ENCODE results near the gene ZNF317. TPM values are rescaled to one million over a fixed set of nuclear protein-coding genes. Genes with fewer than 3 reads are reported as not detected.

ZNF317 gene
- total RNA-seq, 1 donor from 2014 or later = 28.2 TPM

DNA sequence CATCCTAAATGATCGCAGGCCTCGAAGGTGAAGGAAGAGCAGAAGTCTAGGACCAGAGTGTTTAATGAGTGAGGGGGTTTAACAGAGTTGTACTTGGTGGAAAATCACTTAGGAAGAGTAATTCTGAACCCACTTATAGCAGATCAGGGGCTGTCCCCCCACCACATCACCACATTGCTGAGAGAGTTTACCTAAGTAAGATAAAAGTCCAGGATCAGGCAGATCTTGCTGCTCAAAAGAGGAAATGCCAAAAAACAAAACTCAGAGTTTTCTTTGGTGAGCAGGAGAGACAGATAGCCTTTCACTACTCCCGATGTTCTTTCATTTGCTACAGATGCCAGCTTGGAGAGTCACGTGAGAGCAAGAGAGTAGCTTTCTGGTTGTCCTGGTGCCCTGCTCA lies 15.4 kb downstream of the ZNF317 start:
- Histone ChIP-seq H3K4me3 (no peak overlapping the region), H3K27ac (no peak overlapping the region), H3K36me3 (peaks cover 48% of the 10 kb centered on the region), H3K9me3 (peaks cover 22% of the 10 kb centered on the region), H3K4me1 (no peaks in the 10 kb centered on the region), H3K27me3 (no peaks in the 10 kb centered on the region)
- ATAC-seq (no peak), DNase-seq (no peak)
- intact Hi-C loops (cut with DNase I) = no loop called here
- TF ChIP-seq, protein P1, sequence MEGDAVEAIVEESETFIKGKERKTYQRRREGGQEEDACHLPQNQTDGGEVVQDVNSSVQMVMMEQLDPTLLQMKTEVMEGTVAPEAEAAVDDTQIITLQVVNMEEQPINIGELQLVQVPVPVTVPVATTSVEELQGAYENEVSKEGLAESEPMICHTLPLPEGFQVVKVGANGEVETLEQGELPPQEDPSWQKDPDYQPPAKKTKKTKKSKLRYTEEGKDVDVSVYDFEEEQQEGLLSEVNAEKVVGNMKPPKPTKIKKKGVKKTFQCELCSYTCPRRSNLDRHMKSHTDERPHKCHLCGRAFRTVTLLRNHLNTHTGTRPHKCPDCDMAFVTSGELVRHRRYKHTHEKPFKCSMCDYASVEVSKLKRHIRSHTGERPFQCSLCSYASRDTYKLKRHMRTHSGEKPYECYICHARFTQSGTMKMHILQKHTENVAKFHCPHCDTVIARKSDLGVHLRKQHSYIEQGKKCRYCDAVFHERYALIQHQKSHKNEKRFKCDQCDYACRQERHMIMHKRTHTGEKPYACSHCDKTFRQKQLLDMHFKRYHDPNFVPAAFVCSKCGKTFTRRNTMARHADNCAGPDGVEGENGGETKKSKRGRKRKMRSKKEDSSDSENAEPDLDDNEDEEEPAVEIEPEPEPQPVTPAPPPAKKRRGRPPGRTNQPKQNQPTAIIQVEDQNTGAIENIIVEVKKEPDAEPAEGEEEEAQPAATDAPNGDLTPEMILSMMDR (IDR thresholded peaks at IDR 0.05) = no peak

DNA sequence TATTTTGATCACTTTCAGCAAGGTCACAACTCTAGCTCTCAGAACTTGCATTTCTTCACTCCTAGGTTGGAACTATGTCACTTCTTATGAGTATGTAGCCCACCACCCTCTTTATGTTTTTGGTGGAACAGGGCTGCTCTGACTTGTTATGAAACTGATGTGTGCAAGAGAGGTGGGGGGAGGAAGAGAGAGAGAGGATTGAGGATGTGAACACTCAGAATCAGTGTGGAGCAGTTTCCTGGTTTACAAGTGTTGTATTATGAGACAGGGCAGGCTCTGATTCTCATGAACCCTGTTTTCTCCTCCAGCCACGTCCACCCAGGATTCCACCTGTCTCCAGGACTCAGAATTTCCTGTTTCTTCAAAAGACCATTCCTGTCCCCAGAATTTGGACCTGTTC lies 16.1 kb downstream of the ZNF317 start:
- DNase-seq (no peak), ATAC-seq (no peak)
- TF ChIP-seq, protein P1 (IDR thresholded peaks at IDR 0.05) = no peak
- no peak overlapping the region for H3K4me3 ChIP-seq
- peaks cover 55% of the 10 kb centered on the region for H3K36me3 ChIP-seq
- H3K27me3 ChIP-seq = no peaks in the 10 kb centered on the region
- intact Hi-C loops (cut with DNase I) = no loop called here
- H3K4me1 ChIP-seq = no peaks in the 10 kb centered on the region
- peaks cover 27% of the 10 kb centered on the region for H3K9me3 ChIP-seq
- no peak overlapping the region for H3K27ac ChIP-seq

DNA sequence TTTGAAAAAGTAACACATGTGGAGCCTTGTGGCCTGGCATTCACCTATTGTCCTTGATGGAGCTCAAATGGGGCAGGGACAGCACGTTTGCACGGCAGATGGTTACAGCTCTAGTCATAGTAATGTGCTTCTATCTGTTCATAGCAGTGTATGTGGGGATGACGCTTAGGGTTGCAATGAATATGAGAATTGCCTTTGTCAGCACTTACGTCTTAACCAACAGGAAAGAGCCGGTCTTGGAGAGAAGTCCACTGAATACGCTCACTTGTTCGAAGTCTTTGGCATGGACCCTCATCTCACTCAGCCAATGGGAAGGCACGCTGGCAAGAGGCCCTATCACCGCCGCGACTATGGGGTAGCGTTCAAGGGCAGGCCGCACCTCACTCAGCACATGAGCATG lies 19.7 kb downstream of the ZNF317 start:
- no peak overlapping the region for H3K4me3 ChIP-seq
- no peak for ATAC-seq
- H3K36me3 ChIP-seq = peaks cover 76% of the 10 kb centered on the region
- TF ChIP-seq, protein P1 (IDR thresholded peaks at IDR 0.05) = no peak
- intact Hi-C loops (cut with DNase I) = no loop called here
- DNase-seq = no peak
- H3K4me1 ChIP-seq = no peaks in the 10 kb centered on the region
- H3K27ac ChIP-seq = no peak overlapping the region
- H3K9me3 ChIP-seq = peaks cover 6% of the 10 kb centered on the region
- no peaks in the 10 kb centered on the region for H3K27me3 ChIP-seq

- DNase-seq = no peak
- Histone ChIP-seq H3K4me3 (no peak overlapping the region), H3K27ac (no peak overlapping the region), H3K4me1 (no peaks in the 10 kb centered on the region), H3K27me3 (no peaks in the 10 kb centered on the region), H3K9me3 (peaks cover 6% of the 10 kb centered on the region), H3K36me3 (peaks cover 71% of the 10 kb centered on the region)
- intact Hi-C loops (cut with DNase I) = no loop called here
- TF ChIP-seq, protein P1 (IDR thresholded peaks at IDR 0.05) = no peak
- ATAC-seq = no peak
Measured at GRCh38 chr19:9161427-9161826, 21.2 kb downstream of the ZNF317 start.

- Histone ChIP-seq H3K9me3 (peaks cover 6% of the 10 kb centered on the region), H3K27ac (no peak overlapping the region), H3K36me3 (peaks cover 32% of the 10 kb centered on the region), H3K4me1 (no peaks in the 10 kb centered on the region), H3K4me3 (no peak overlapping the region), H3K27me3 (no peaks in the 10 kb centered on the region)
- ATAC-seq (no peak), DNase-seq (no peak)
- TF ChIP-seq, protein P1 (IDR thresholded peaks at IDR 0.05) = no peak
- intact Hi-C loops (cut with DNase I) = no loop called here
Measured at GRCh38 chr19:9165261-9165660, 25.1 kb downstream of the ZNF317 start.

- TF ChIP-seq, protein P1 (IDR thresholded peaks at IDR 0.05) = no peak
- H3K27ac ChIP-seq = no peak overlapping the region
- H3K4me3 ChIP-seq = no peak overlapping the region
- ATAC-seq (no peak), DNase-seq (no peak)
- H3K36me3 ChIP-seq = peaks cover 16% of the 10 kb centered on the region
- no peaks in the 10 kb centered on the region for H3K27me3 ChIP-seq
- no peaks in the 10 kb centered on the region for H3K4me1 ChIP-seq
- intact Hi-C loops (cut with DNase I) = no loop called here
- no peaks in the 10 kb centered on the region for H3K9me3 ChIP-seq
Measured at GRCh38 chr19:9166846-9167245, 26.6 kb downstream of the ZNF317 start.
